HEK293 (cell line): ENCODE measurements around the gene UVSSA.

Experiments
- CTCF ChIA-PET: fragments of 350-600 bp; formaldehyde crosslinking; extraction: SDS; loops from one replicate; lab custom pipeline; 2021; ENCODE audit warnings: antibody characterized with exemption; lab: Yijun Ruan, JAX
- POLR2A ChIA-PET: fragments of 300-600 bp; formaldehyde crosslinking; extraction: SDS; loops from one replicate; lab custom pipeline; 2020; ENCODE audit warnings: antibody characterized with exemption, inconsistent platforms; lab: Yijun Ruan, JAX
- H3K27ac ChIP-seq: fragments of 200-500 bp; sonication (Bioruptor generic); 2 replicates; pipeline ENCODE4 v1.5.1; 2014; ENCODE audit warnings: low read depth, low read length, control low read depth, inconsistent platforms; ENCODE audit errors: extremely low read depth
- H3K36me3 ChIP-seq, 2 experiments: fragments of 200-500 bp in 1 of 2; sonication (Bioruptor generic) in 1 of 2; 1 replicate in 1 of 2; 2 replicates in 1 of 2; pipeline ENCODE4 v1.5.1; 2014 to 2017; ENCODE audit warnings: inconsistent platforms in 2 of 2, low read length in 2 of 2; ENCODE audit not compliant: control insufficient read depth in 2 of 2, insufficient read depth in 1 of 2
- H3K4me1 ChIP-seq: fragments of 200-500 bp; sonication (Bioruptor generic); 2 replicates; pipeline ENCODE4 v1.5.1; 2014; ENCODE audit warnings: mild to moderate bottlenecking, low read length, inconsistent platforms; ENCODE audit not compliant: control insufficient read depth, insufficient read depth
- H3K4me3 ChIP-seq: 2 replicates; pipeline ENCODE4 v1.5.1; 2011; ENCODE audit warnings: low read depth, mild to moderate bottlenecking, control low read depth, low read length, moderate library complexity
- H3K9me3 ChIP-seq: fragments of 200-500 bp; sonication (Bioruptor generic); 2 replicates; pipeline ENCODE4 v1.5.1; 2014; ENCODE audit warnings: low read depth, low read length, inconsistent platforms; ENCODE audit not compliant: control insufficient read depth, insufficient read depth
- KLF10 ChIP-seq: fragments of 450-650 bp; IDR thresholded peaks from 2 replicates; pipeline ENCODE4 v1.5.1; 2018; ENCODE audit warnings: missing biosample characterization, mild to moderate bottlenecking, missing genetic modification characterization
- RBAK ChIP-seq: fragments of 450-650 bp; formaldehyde crosslinking; IDR thresholded peaks from 2 replicates; pipeline ENCODE4 v1.5.1; 2016; ENCODE audit warnings: missing biosample characterization, missing genetic modification characterization
- SALL2 ChIP-seq: fragments of 450-650 bp; formaldehyde crosslinking; IDR thresholded peaks from 2 replicates; pipeline ENCODE4 v1.5.0; 2017; ENCODE audit warnings: missing biosample characterization, mild to moderate bottlenecking, missing genetic modification characterization, borderline replicate concordance
- ZBTB8A ChIP-seq: fragments of 450-650 bp; formaldehyde crosslinking; IDR thresholded peaks from 2 replicates; pipeline ENCODE4 v1.5.1; 2016; ENCODE audit warnings: missing biosample characterization, missing genetic modification characterization
- ZEB2 ChIP-seq: fragments of 450-650 bp; formaldehyde crosslinking; IDR thresholded peaks from 2 replicates; pipeline ENCODE4 v1.5.1; 2016; ENCODE audit warnings: missing biosample characterization, missing genetic modification characterization
- ZNF10 ChIP-seq: fragments of 450-650 bp; formaldehyde crosslinking; IDR thresholded peaks from 2 replicates; pipeline ENCODE4 v1.5.1; 2017; ENCODE audit warnings: missing biosample characterization, missing genetic modification characterization
- ZNF169 ChIP-seq: fragments of 450-650 bp; formaldehyde crosslinking; IDR thresholded peaks from 2 replicates; pipeline ENCODE4 v1.5.1; 2016; ENCODE audit warnings: missing biosample characterization, missing genetic modification characterization
- ZNF202 ChIP-seq: fragments of 450-650 bp; formaldehyde crosslinking; IDR thresholded peaks from 2 replicates; pipeline ENCODE4 v1.5.1; 2016; ENCODE audit warnings: missing biosample characterization, missing genetic modification characterization, borderline replicate concordance
- ZNF223 ChIP-seq: fragments of 450-650 bp; formaldehyde crosslinking; IDR thresholded peaks from 2 replicates; pipeline ENCODE4 v1.5.1; 2016; ENCODE audit warnings: missing biosample characterization, missing genetic modification characterization
- ZNF239 ChIP-seq: fragments of 450-650 bp; formaldehyde crosslinking; IDR thresholded peaks from 2 replicates; pipeline ENCODE4 v1.5.1; 2016; ENCODE audit warnings: missing biosample characterization, missing genetic modification characterization
- ZNF248 ChIP-seq: fragments of 450-650 bp; formaldehyde crosslinking; IDR thresholded peaks from 2 replicates; pipeline ENCODE4 v1.5.1; 2017; ENCODE audit warnings: missing biosample characterization, missing genetic modification characterization
- ZNF521 ChIP-seq: fragments of 450-650 bp; formaldehyde crosslinking; IDR thresholded peaks from 2 replicates; pipeline ENCODE4 v1.5.1; 2017; ENCODE audit warnings: missing biosample characterization, mild to moderate bottlenecking, missing genetic modification characterization
- ZNF544 ChIP-seq: fragments of 450-650 bp; formaldehyde crosslinking; IDR thresholded peaks from 2 replicates; pipeline ENCODE4 v1.5.0; 2017; ENCODE audit warnings: missing biosample characterization, missing genetic modification characterization
- ZNF549 ChIP-seq: fragments of 450-650 bp; IDR thresholded peaks from 2 replicates; pipeline ENCODE4 v1.5.1; 2018; ENCODE audit warnings: missing biosample characterization, missing genetic modification characterization, mild to moderate bottlenecking, inconsistent platforms, moderate library complexity
- ZNF621 ChIP-seq: fragments of 450-650 bp; formaldehyde crosslinking; IDR thresholded peaks from 2 replicates; pipeline ENCODE4 v1.5.1; 2017; ENCODE audit warnings: missing biosample characterization, missing genetic modification characterization
- ZNF670 ChIP-seq: fragments of 450-650 bp; formaldehyde crosslinking; IDR thresholded peaks from 2 replicates; pipeline ENCODE4 v1.5.1; 2016; ENCODE audit warnings: missing biosample characterization, missing genetic modification characterization, low read depth
- ZNF747 ChIP-seq: fragments of 450-650 bp; formaldehyde crosslinking; IDR thresholded peaks from 2 replicates; pipeline ENCODE4 v1.5.1; 2016; ENCODE audit warnings: missing biosample characterization, missing genetic modification characterization
- ZNF76 ChIP-seq: fragments of 450-650 bp; formaldehyde crosslinking; IDR thresholded peaks from 2 replicates; pipeline ENCODE4; 2016; ENCODE audit warnings: low read depth, missing biosample characterization, missing genetic modification characterization, borderline replicate concordance
- ZNF837 ChIP-seq: fragments of 450-650 bp; formaldehyde crosslinking; IDR thresholded peaks from 2 replicates; pipeline ENCODE4 v1.5.1; 2016; ENCODE audit warnings: missing biosample characterization, missing genetic modification characterization
- ZSCAN16 ChIP-seq: fragments of 450-650 bp; formaldehyde crosslinking; IDR thresholded peaks from 2 replicates; pipeline ENCODE4 v1.5.1; 2016; ENCODE audit warnings: missing biosample characterization, missing genetic modification characterization
- TF ChIP-seq, protein P1 (sequence below): fragments of 450-650 bp; formaldehyde crosslinking; IDR thresholded peaks from 2 replicates; pipeline ENCODE4 v1.5.1; 2017; ENCODE audit warnings: missing biosample characterization, missing genetic modification characterization
- TF ChIP-seq, protein P2 (sequence below): fragments of 450-650 bp; formaldehyde crosslinking; IDR thresholded peaks from 2 replicates; pipeline ENCODE4 v1.5.0; 2017; ENCODE audit warnings: missing biosample characterization, missing genetic modification characterization, borderline replicate concordance
- TF ChIP-seq, protein P3 (sequence below): fragments of 450-650 bp; formaldehyde crosslinking; IDR thresholded peaks from 2 replicates; pipeline ENCODE4 v1.5.1; 2016; ENCODE audit warnings: missing biosample characterization, missing genetic modification characterization
- TF ChIP-seq, protein P4 (sequence below): fragments of 450-650 bp; formaldehyde crosslinking; IDR thresholded peaks from 2 replicates; pipeline ENCODE4 v1.5.1; 2017; ENCODE audit warnings: missing biosample characterization, missing genetic modification characterization
- TF ChIP-seq, protein P5 (sequence below): fragments of 450-650 bp; formaldehyde crosslinking; IDR thresholded peaks from 2 replicates; pipeline ENCODE4 v1.5.1; 2017; ENCODE audit warnings: missing biosample characterization, missing genetic modification characterization

UVSSA gene

DNA sequence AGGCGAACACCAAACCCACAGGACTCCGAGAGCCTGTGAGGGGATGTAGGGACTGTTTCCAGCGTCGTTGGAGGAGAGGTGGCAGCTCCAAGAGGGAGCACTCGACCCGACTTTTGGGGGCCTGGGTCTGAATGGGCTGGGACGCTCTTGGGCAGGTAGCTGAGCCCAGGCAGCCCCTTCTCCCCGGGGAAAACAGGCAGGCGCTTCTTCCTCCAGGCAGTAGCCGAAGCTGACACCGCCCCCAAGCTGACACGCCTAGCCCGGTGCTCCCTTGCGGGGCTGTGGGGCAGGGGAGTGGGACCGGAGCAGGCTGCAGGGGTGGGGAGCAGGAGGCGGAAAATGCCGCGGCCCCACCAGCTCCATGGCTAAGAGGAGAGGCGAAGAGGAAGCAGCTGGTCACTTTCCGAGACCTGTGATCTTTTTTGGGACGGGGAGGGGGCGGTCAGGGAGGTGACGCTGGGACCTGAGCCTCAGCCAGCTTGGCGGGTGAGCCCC lies 55.1 kb downstream of the UVSSA start (continued):
- TF ChIP-seq, protein P1, sequence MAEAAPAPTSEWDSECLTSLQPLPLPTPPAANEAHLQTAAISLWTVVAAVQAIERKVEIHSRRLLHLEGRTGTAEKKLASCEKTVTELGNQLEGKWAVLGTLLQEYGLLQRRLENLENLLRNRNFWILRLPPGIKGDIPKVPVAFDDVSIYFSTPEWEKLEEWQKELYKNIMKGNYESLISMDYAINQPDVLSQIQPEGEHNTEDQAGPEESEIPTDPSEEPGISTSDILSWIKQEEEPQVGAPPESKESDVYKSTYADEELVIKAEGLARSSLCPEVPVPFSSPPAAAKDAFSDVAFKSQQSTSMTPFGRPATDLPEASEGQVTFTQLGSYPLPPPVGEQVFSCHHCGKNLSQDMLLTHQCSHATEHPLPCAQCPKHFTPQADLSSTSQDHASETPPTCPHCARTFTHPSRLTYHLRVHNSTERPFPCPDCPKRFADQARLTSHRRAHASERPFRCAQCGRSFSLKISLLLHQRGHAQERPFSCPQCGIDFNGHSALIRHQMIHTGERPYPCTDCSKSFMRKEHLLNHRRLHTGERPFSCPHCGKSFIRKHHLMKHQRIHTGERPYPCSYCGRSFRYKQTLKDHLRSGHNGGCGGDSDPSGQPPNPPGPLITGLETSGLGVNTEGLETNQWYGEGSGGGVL = no peak
- no peak for TF ChIP-seq ZNF544
- TF ChIP-seq RBAK (tag by site-specific recombination) = no peak
- TF ChIP-seq ZNF837 (tag by site-specific recombination) = no peak

DNA sequence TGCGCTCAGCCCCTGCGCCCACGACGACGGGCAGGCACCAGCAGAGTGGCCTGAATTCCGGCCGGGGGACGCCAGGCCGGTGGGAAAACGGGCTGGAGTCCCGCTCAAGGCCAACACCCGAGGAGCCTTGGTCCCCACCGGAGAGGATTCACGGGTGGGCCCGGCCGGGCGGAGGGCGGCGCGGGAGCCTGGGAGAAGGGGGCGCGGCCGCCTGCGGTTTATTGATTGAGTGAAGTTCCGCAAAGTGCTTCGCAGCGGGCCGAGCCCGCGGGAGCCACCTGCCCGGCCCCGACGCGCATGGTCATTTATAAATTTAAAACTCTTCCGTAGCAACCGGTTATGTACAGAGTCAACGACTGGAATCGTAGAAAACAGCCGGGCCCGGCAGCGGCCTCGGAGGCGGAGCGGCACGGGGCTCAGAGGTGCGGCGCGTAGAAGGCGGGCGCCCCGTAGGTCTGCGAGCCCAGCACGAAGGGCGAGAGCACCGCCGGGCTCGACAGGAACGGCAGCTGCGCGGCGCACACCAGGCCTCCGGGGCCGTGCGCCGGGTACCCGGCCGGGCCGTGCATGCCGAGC lies 55.6 kb downstream of the UVSSA start:
- CTCF ChIA-PET = no interaction called here
- POLR2A ChIA-PET = no interaction called here
- H3K4me1 ChIP-seq = no peaks in the 10 kb centered on the region

DNA sequence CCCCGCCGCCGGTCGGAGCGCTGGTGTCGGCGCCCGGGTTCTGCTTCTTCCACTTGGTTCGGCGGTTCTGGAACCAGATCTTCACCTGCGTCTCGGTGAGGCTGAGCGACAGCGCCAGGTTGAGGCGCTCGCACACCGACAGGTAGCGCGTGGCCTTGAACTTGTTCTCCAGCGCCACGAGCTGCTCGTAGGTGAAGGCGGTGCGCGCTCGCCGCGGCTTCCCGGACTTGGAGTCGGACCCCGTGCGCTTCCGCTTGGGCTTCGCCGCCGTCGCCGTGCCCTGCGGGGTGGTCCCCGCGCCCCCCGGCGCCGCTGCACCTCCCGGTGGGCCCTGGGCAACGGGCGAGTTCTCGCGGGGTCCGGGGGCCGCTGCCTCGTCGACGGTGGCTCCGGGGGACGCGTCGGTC lies 56.2 kb downstream of the UVSSA start:
- ChIA-PET CTCF (no interaction called here), POLR2A (no interaction called here)
- Histone ChIP-seq H3K4me1 (no peaks in the 10 kb centered on the region), H3K9me3 (no peaks in the 10 kb centered on the region), H3K27ac (no peak overlapping the region), H3K36me3 (no peaks in the 10 kb centered on the region), H3K4me3 (no peak overlapping the region)
- TF ChIP-seq ZEB2 (tag by site-specific recombination) (no peak), SALL2 (tag by site-specific recombination) (no peak), ZNF248 (tag by site-specific recombination) (no peak), ZNF549 (tag by site-specific recombination) (no peak), ZNF223 (tag by site-specific recombination) (no peak), ZNF521 (tag by site-specific recombination) (no peak), ZBTB8A (tag by site-specific recombination) (no peak), ZNF202 (tag by site-specific recombination) (no peak)
- TF ChIP-seq, protein P2, sequence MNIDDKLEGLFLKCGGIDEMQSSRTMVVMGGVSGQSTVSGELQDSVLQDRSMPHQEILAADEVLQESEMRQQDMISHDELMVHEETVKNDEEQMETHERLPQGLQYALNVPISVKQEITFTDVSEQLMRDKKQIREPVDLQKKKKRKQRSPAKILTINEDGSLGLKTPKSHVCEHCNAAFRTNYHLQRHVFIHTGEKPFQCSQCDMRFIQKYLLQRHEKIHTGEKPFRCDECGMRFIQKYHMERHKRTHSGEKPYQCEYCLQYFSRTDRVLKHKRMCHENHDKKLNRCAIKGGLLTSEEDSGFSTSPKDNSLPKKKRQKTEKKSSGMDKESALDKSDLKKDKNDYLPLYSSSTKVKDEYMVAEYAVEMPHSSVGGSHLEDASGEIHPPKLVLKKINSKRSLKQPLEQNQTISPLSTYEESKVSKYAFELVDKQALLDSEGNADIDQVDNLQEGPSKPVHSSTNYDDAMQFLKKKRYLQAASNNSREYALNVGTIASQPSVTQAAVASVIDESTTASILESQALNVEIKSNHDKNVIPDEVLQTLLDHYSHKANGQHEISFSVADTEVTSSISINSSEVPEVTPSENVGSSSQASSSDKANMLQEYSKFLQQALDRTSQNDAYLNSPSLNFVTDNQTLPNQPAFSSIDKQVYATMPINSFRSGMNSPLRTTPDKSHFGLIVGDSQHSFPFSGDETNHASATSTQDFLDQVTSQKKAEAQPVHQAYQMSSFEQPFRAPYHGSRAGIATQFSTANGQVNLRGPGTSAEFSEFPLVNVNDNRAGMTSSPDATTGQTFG (tag by site-specific recombination) = no peak
- TF ChIP-seq, protein P3, sequence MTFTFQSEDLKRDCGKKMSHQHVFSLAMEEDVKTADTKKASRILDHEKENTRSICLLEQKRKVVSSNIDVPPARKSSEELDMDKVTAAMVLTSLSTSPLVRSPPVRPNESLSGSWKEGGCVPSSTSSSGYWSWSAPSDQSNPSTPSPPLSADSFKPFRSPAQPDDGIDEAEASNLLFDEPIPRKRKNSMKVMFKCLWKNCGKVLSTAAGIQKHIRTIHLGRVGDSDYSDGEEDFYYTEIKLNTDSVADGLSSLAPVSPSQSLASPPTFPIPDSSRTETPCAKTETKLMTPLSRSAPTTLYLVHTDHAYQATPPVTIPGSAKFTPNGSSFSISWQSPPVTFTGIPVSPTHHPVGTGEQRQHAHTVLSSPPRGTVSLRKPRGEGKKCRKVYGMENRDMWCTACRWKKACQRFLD = no peak

More for the DNA sequence above, 55.6 kb downstream of the UVSSA start:
- TF ChIP-seq, protein P2 (tag by site-specific recombination) = no peak
- no peak for TF ChIP-seq ZSCAN16 (tag by site-specific recombination)
- TF ChIP-seq ZNF621 (tag by site-specific recombination) = no peak
- TF ChIP-seq ZNF239 (tag by site-specific recombination) = no peak
- no peak for TF ChIP-seq ZNF169 (tag by site-specific recombination)
- TF ChIP-seq ZNF747 (tag by site-specific recombination) = no peak
- no peak for TF ChIP-seq ZNF10 (tag by site-specific recombination)
- no peak for TF ChIP-seq ZNF549 (tag by site-specific recombination)
- TF ChIP-seq, protein P4, sequence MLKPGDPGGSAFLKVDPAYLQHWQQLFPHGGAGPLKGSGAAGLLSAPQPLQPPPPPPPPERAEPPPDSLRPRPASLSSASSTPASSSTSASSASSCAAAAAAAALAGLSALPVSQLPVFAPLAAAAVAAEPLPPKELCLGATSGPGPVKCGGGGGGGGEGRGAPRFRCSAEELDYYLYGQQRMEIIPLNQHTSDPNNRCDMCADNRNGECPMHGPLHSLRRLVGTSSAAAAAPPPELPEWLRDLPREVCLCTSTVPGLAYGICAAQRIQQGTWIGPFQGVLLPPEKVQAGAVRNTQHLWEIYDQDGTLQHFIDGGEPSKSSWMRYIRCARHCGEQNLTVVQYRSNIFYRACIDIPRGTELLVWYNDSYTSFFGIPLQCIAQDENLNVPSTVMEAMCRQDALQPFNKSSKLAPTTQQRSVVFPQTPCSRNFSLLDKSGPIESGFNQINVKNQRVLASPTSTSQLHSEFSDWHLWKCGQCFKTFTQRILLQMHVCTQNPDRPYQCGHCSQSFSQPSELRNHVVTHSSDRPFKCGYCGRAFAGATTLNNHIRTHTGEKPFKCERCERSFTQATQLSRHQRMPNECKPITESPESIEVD (tag by site-specific recombination) = no peak
- TF ChIP-seq ZNF670 = no peak
- no peak for TF ChIP-seq KLF10 (tag by site-specific recombination)
- TF ChIP-seq, protein P5, sequence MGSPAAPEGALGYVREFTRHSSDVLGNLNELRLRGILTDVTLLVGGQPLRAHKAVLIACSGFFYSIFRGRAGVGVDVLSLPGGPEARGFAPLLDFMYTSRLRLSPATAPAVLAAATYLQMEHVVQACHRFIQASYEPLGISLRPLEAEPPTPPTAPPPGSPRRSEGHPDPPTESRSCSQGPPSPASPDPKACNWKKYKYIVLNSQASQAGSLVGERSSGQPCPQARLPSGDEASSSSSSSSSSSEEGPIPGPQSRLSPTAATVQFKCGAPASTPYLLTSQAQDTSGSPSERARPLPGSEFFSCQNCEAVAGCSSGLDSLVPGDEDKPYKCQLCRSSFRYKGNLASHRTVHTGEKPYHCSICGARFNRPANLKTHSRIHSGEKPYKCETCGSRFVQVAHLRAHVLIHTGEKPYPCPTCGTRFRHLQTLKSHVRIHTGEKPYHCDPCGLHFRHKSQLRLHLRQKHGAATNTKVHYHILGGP (tag by site-specific recombination) = no peak
- TF ChIP-seq ZNF76 (tag by site-specific recombination) = no peak
- Histone ChIP-seq H3K36me3 (no peaks in the 10 kb centered on the region), H3K9me3 (no peaks in the 10 kb centered on the region), H3K4me3 (no peak overlapping the region), H3K27ac (no peak overlapping the region)
